Suprapubic skin (tissue), 4 donors: Measurements from ENCODE around the gene GIPC1. TPM values are rescaled to one million over a fixed set of nuclear protein-coding genes. Genes with fewer than 3 reads are reported as not detected.
"Not testable (repeated sequence)": the region's sequence is repeated elsewhere in the genome, so short reads cannot be mapped to it uniquely, and the experiment has no call there.

Source experiments
- DNase-seq, 2 donors: peaks; one replicate each; pipeline ENCODE4 v3.0.0-alpha.2; 2019; ENCODE audit warnings: low spot score in 2 of 2
- H3K27ac ChIP-seq: fragments of 200-600 bp; sonication (generic); one replicate; pipeline ENCODE4 v1.5.1; 2019
- H3K27me3 ChIP-seq: fragments of 200-600 bp; sonication (generic); one replicate; pipeline ENCODE4 v1.5.1; 2019
- H3K36me3 ChIP-seq: fragments of 200-600 bp; sonication (generic); one replicate; pipeline ENCODE4 v1.5.1; 2019
- H3K4me1 ChIP-seq: fragments of 200-600 bp; sonication (generic); one replicate; pipeline ENCODE4 v1.5.1; 2019
- H3K4me3 ChIP-seq: fragments of 200-600 bp; sonication (generic); one replicate; pipeline ENCODE4 v1.5.1; 2019; ENCODE audit warnings: mild to moderate bottlenecking
- H3K9me3 ChIP-seq: fragments of 200-600 bp; sonication (generic); one replicate; pipeline ENCODE4 v1.5.1; 2019
- EP300 ChIP-seq: sonication (generic); formaldehyde crosslinking; IDR thresholded peaks from one replicate; pipeline ENCODE4 v1.6.1; 2017; ENCODE audit warnings: antibody characterized with exemption
- POLR2A ChIP-seq, 2 donors: fragments of 450-650 bp; IDR thresholded peaks; one replicate each; pipeline ENCODE4 v1.6.1; 2017; ENCODE audit warnings: antibody characterized with exemption in 2 of 2, mild to moderate bottlenecking in 2 of 2, moderate library complexity in 2 of 2
- POLR2AphosphoS5 ChIP-seq, 3 donors: sonication (generic); formaldehyde crosslinking; IDR thresholded peaks; one replicate each; pipeline ENCODE4 v1.6.1; 2017; ENCODE audit warnings: antibody characterized with exemption in 3 of 3
- WGBS: methylation state at CpG from one replicate; pipeline ENCODE4 v1.1.5; 2018; 5-methylcytosine and 5-hydroxymethylcytosine counted together
- total RNA-seq, 4 donors: library from RNA; depleted of rRNA; stranded (reverse); fragments of >200 nt; gene quantifications; one replicate each; pipeline ENCODE4 v1.1.0, GENCODE V29; 2016
- TF ChIP-seq, protein P1 (sequence below), 2 donors: fragments of 200-600 bp in 1 of 2; fragments of 450-650 bp in 1 of 2; sonication (generic) in 1 of 2; IDR thresholded peaks; one replicate each; pipeline ENCODE4 v1.5.1; 2016 to 2019; ENCODE audit warnings: antibody characterized with exemption in 2 of 2, mild to moderate bottlenecking in 1 of 2, moderate library complexity in 1 of 2

The GIPC1 gene
- total RNA-seq, 4 donors from 2014 or later = 85.8 to 111 (median 105) TPM

DNA sequence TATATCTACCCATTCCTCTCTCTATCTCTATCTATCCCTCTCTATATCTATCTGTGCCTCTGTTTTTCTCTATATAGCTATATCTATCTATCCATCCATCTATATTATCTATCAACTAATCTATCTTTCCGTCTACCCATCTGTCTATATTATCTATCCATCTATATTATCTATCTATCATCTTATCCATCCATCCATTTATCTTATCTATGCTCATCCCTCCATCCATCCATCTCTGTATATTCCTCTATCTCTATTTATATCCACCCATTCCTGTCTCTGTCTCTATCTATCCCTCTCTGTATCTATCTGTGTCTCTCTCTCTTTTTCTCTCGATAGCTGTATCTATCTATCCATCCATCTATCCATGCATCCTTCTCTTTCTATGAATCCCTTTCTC is 35.0 kb downstream of the GIPC1 start:
- 90% methylated on average over 2 of the region's 2 CpGs for WGBS
- no peak overlapping the region for H3K27ac ChIP-seq
- peaks cover 44% of the 10 kb centered on the region for H3K36me3 ChIP-seq

DNA sequence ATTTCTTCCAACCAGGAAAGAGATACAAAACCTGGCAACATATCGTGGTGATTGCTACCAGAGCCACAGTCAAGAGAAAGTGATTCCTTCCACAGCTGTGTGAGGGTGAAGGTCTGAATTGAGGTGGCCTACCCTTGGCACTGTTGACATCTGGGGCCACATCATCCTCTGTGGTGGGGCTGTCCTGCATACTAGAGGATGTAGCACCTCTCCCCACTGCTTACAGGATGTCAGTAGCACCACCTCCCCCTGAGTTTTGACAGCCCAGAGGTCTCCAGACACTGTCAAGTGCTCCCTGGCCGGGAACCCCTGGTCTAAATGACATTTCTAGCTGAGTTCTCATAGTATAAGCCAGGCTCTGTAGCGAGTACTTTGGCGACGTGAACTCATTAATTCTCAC is 36.2 kb downstream of the GIPC1 start:
- Histone ChIP-seq H3K27ac (no peak overlapping the region), H3K4me3 (no peak overlapping the region), H3K36me3 (peaks cover 40% of the 10 kb centered on the region), H3K9me3 (no peaks in the 10 kb centered on the region), H3K27me3 (no peaks in the 10 kb centered on the region), H3K4me1 (no peaks in the 10 kb centered on the region)
- TF ChIP-seq POLR2AphosphoS5 (IDR thresholded peaks at IDR 0.05) (no peak), EP300 (no peak), POLR2A (IDR thresholded peaks at IDR 0.05) (no peak)
- TF ChIP-seq, protein P1, sequence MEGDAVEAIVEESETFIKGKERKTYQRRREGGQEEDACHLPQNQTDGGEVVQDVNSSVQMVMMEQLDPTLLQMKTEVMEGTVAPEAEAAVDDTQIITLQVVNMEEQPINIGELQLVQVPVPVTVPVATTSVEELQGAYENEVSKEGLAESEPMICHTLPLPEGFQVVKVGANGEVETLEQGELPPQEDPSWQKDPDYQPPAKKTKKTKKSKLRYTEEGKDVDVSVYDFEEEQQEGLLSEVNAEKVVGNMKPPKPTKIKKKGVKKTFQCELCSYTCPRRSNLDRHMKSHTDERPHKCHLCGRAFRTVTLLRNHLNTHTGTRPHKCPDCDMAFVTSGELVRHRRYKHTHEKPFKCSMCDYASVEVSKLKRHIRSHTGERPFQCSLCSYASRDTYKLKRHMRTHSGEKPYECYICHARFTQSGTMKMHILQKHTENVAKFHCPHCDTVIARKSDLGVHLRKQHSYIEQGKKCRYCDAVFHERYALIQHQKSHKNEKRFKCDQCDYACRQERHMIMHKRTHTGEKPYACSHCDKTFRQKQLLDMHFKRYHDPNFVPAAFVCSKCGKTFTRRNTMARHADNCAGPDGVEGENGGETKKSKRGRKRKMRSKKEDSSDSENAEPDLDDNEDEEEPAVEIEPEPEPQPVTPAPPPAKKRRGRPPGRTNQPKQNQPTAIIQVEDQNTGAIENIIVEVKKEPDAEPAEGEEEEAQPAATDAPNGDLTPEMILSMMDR (IDR thresholded peaks at IDR 0.05) = no peak
- WGBS = 71% methylated on average over 5 of the region's 5 CpGs
- DNase-seq = no peak

More for the DNA sequence above, 35.0 kb downstream of the GIPC1 start:
- DNase-seq = no peak
- no peaks in the 10 kb centered on the region for H3K9me3 ChIP-seq
- TF ChIP-seq POLR2AphosphoS5 (IDR thresholded peaks at IDR 0.05) (no peak), EP300 (no peak), POLR2A (IDR thresholded peaks at IDR 0.05) (no peak)
- TF ChIP-seq, protein P1 (IDR thresholded peaks at IDR 0.05) = no peak
- no peak overlapping the region for H3K4me3 ChIP-seq
- H3K4me1 ChIP-seq = no peaks in the 10 kb centered on the region
- H3K27me3 ChIP-seq = no peaks in the 10 kb centered on the region

- not testable (repeated sequence) for H3K4me1 ChIP-seq, H3K27me3 ChIP-seq, H3K27ac ChIP-seq, DNase-seq, H3K9me3 ChIP-seq, H3K4me3 ChIP-seq
- WGBS = 100% methylated on average over 1 of the region's 3 CpGs
- peaks cover 65% of the 10 kb centered on the region for H3K36me3 ChIP-seq
Measured at GRCh38 chr19:14452303-14452702, 43.6 kb downstream of the GIPC1 start.

GRCh38 chr19:14450876-14451275 is 45.1 kb downstream of the GIPC1 start:
- Histone ChIP-seq H3K4me1 (peaks cover 4% of the 10 kb centered on the region), H3K9me3 (no peaks in the 10 kb centered on the region), H3K36me3 (peaks cover 79% of the 10 kb centered on the region), H3K4me3 (no peak overlapping the region), H3K27ac (no peak overlapping the region), H3K27me3 (no peaks in the 10 kb centered on the region)
- WGBS = 98% methylated on average over 14 of the region's 19 CpGs
- DNase-seq = no peak
- no peak for TF ChIP-seq POLR2AphosphoS5 (IDR thresholded peaks at IDR 0.05)
- TF ChIP-seq EP300 = no peak
- TF ChIP-seq POLR2A (IDR thresholded peaks at IDR 0.05) = no peak
- TF ChIP-seq, protein P1 (IDR thresholded peaks at IDR 0.05) = no peak

- no peaks in the 10 kb centered on the region for H3K9me3 ChIP-seq
- H3K4me3 ChIP-seq = no peak overlapping the region
- H3K36me3 ChIP-seq = peaks cover 83% of the 10 kb centered on the region
- TF ChIP-seq, protein P1 (IDR thresholded peaks at IDR 0.05) = no peak
- no peak for TF ChIP-seq EP300
- TF ChIP-seq POLR2A (IDR thresholded peaks at IDR 0.05) = no peak
- TF ChIP-seq POLR2AphosphoS5 (IDR thresholded peaks at IDR 0.05) = no peak
- no peaks in the 10 kb centered on the region for H3K27me3 ChIP-seq
- no peak for DNase-seq
- WGBS = 87% methylated on average over 27 of the region's 30 CpGs
- H3K4me1 ChIP-seq = peaks cover 4% of the 10 kb centered on the region
- H3K27ac ChIP-seq = no peak overlapping the region
Measured at GRCh38 chr19:14450168-14450874, 45.6 kb downstream of the GIPC1 start.
